H9 (cell line): ENCODE data around the gene ASB4. TPM values are rescaled to one million over a fixed set of nuclear protein-coding genes. Genes with fewer than 3 reads are reported as not detected.

Experiments
- DNase-seq: peaks from one replicate; pipeline ENCODE4 v3.0.0-alpha.2; 2017
- H2AFZ ChIP-seq: one replicate; pipeline ENCODE4 v1.6.1; 2013; ENCODE audit warnings: mild to moderate bottlenecking, low read length, control low read depth, moderate library complexity
- H2AK5ac ChIP-seq: 2 replicates; pipeline ENCODE4 v1.6.1; 2013; ENCODE audit warnings: low read length, control low read depth, mixed read lengths; ENCODE audit not compliant: insufficient read length
- H2BK120ac ChIP-seq: one replicate; pipeline ENCODE4 v1.6.1; 2013; ENCODE audit warnings: low read depth, mild to moderate bottlenecking, low read length, control low read depth, inconsistent platforms; ENCODE audit not compliant: poor library complexity, severe bottlenecking
- H2BK12ac ChIP-seq: 2 replicates; pipeline ENCODE4 v1.6.1; 2013; ENCODE audit warnings: low read length, control low read depth, mixed read lengths, low read depth; ENCODE audit not compliant: insufficient read length
- H2BK15ac ChIP-seq: 2 replicates; pipeline ENCODE4 v1.6.1; 2013; ENCODE audit warnings: low read depth, low read length, control low read depth
- H2BK20ac ChIP-seq: one replicate; pipeline ENCODE4 v1.6.1; 2013; ENCODE audit warnings: low read depth, mild to moderate bottlenecking, low read length, control low read depth, inconsistent platforms; ENCODE audit not compliant: poor library complexity, severe bottlenecking
- H2BK5ac ChIP-seq: 2 replicates; pipeline ENCODE4 v1.6.1; 2013; ENCODE audit warnings: low read length, control low read depth, mixed read lengths; ENCODE audit not compliant: insufficient read length
- H3K14ac ChIP-seq: 2 replicates; pipeline ENCODE4 v1.6.1; 2013; ENCODE audit warnings: low read length, control low read depth; ENCODE audit not compliant: insufficient read depth
- H3K18ac ChIP-seq: 2 replicates; pipeline ENCODE4 v1.6.1; 2013; ENCODE audit warnings: low read depth, mild to moderate bottlenecking, mixed read lengths, low read length, control low read depth; ENCODE audit not compliant: insufficient read length
- H3K23ac ChIP-seq: 2 replicates; pipeline ENCODE4 v1.6.1; 2013; ENCODE audit warnings: low read length, control low read depth, mixed read lengths, low read depth; ENCODE audit not compliant: insufficient read length
- H3K23me2 ChIP-seq: 2 replicates; pipeline ENCODE4 v1.6.1; 2013; ENCODE audit warnings: low read depth, mild to moderate bottlenecking, mixed read lengths, low read length, control low read depth; ENCODE audit not compliant: insufficient read length, poor library complexity, severe bottlenecking
- H3K27ac ChIP-seq: 2 replicates; pipeline ENCODE4 v1.5.1; 2013; ENCODE audit warnings: low read length, control low read depth, mixed read lengths, low read depth; ENCODE audit not compliant: insufficient read length
- H3K27me3 ChIP-seq: 2 replicates; pipeline ENCODE4 v1.6.1; 2013; ENCODE audit warnings: low read length, control low read depth, inconsistent platforms; ENCODE audit not compliant: insufficient read depth
- H3K4ac ChIP-seq: 2 replicates; pipeline ENCODE4 v1.6.1; 2013; ENCODE audit warnings: low read depth, mild to moderate bottlenecking, control low read depth, inconsistent platforms, low read length, moderate library complexity
- H3K4me1 ChIP-seq: 2 replicates; pipeline ENCODE4 v1.6.1; 2013; ENCODE audit warnings: low read length, control low read depth, inconsistent platforms; ENCODE audit not compliant: insufficient read depth
- H3K4me2 ChIP-seq: 2 replicates; pipeline ENCODE4 v1.6.1; 2013; ENCODE audit warnings: low read length, control low read depth, mixed read lengths; ENCODE audit not compliant: insufficient read length, insufficient read depth
- H3K56ac ChIP-seq: 2 replicates; pipeline ENCODE4 v1.6.1; 2013; ENCODE audit warnings: low read depth, mild to moderate bottlenecking, mixed read lengths, low read length, control low read depth; ENCODE audit not compliant: insufficient read length
- H3K79me1 ChIP-seq: 2 replicates; pipeline ENCODE4 v1.6.1; 2013; ENCODE audit warnings: low read depth, mild to moderate bottlenecking, moderate library complexity, low read length, control low read depth, inconsistent platforms; ENCODE audit not compliant: insufficient read depth, poor library complexity, severe bottlenecking
- H3K79me2 ChIP-seq: 2 replicates; pipeline ENCODE4 v1.6.1; 2013; ENCODE audit warnings: low read length, control low read depth, inconsistent platforms; ENCODE audit not compliant: insufficient read depth
- H3K9ac ChIP-seq: 2 replicates; pipeline ENCODE4 v1.6.1; 2013; ENCODE audit warnings: low read length, control low read depth, mixed read lengths; ENCODE audit not compliant: insufficient read length; ENCODE audit errors: extremely low read depth
- H3K9me3 ChIP-seq: one replicate; pipeline ENCODE4 v1.6.1; 2013; ENCODE audit warnings: low read depth, low read length, inconsistent platforms; ENCODE audit not compliant: control insufficient read depth
- H3T11ph ChIP-seq: one replicate; pipeline ENCODE4 v1.6.1; 2013; ENCODE audit warnings: mild to moderate bottlenecking, low read length, control low read depth, inconsistent platforms
- H4K20me1 ChIP-seq: one replicate; pipeline ENCODE4 v1.6.1; 2013; ENCODE audit not compliant: control insufficient read depth, insufficient read length, insufficient read depth
- H4K5ac ChIP-seq: 2 replicates; pipeline ENCODE4 v1.6.1; 2013; ENCODE audit warnings: low read depth, mild to moderate bottlenecking, mixed read lengths, low read length, control low read depth; ENCODE audit not compliant: insufficient read length
- H4K8ac ChIP-seq: replicated peaks from 2 replicates; pipeline ENCODE4 v1.6.1; 2013; ENCODE audit warnings: low read length, control low read depth, mixed read lengths, low read depth; ENCODE audit not compliant: insufficient read length
- H4K91ac ChIP-seq: 2 replicates; pipeline ENCODE4 v1.6.1; 2013; ENCODE audit warnings: low read depth, mild to moderate bottlenecking, moderate library complexity, mixed read lengths, low read length, control low read depth; ENCODE audit not compliant: insufficient read length
- H3K27ac Mint-ChIP-seq, 3 experiments: 2 replicates in 2 of 3; 3 replicates in 1 of 3; pipeline ENCODE4 v1.8.0; 2020 to 2021; ENCODE audit warnings: mixed read lengths in 3 of 3, mild to moderate bottlenecking in 1 of 3, moderate library complexity in 1 of 3
- H3K27me3 Mint-ChIP-seq: 2 replicates; pipeline ENCODE4 v1.8.0; 2021; ENCODE audit warnings: low read depth, mild to moderate bottlenecking, moderate library complexity, mixed read lengths
- H3K36me3 Mint-ChIP-seq, 3 experiments: 2 replicates in 2 of 3; 3 replicates in 1 of 3; pipeline ENCODE4 v1.8.0; 2020 to 2021; ENCODE audit warnings: low read depth in 3 of 3, mixed read lengths in 3 of 3; ENCODE audit not compliant: insufficient read depth in 1 of 3
- H3K4me1 Mint-ChIP-seq, 2 experiments: 2 replicates each; pipeline ENCODE4 v1.8.0; 2020; ENCODE audit warnings: mixed read lengths in 2 of 2
- H3K4me3 Mint-ChIP-seq, 2 experiments: 2 replicates in 1 of 2; 3 replicates in 1 of 2; pipeline ENCODE4 v1.8.0; 2020 to 2021; ENCODE audit warnings: mild to moderate bottlenecking in 2 of 2, mixed read lengths in 2 of 2, moderate library complexity in 1 of 2
- H3K9me3 Mint-ChIP-seq, 2 experiments: 2 replicates in 1 of 2; 3 replicates in 1 of 2; pipeline ENCODE4 v1.8.0; 2020; ENCODE audit warnings: mild to moderate bottlenecking in 2 of 2, mixed read lengths in 2 of 2, moderate library complexity in 1 of 2
- WGBS: extraction: QIAGEN DNeasy Blood & Tissue Kit; methylation state at CpG from one replicate; pipeline ENCODE4 v1.1.7; 2013; ENCODE audit warnings: missing lambda C conversion rate, low lambda C conversion rate, mixed read lengths; ENCODE audit not compliant: insufficient read length; ENCODE audit errors: extremely low coverage; 5-methylcytosine and 5-hydroxymethylcytosine counted together
- total RNA-seq: library from RNA; stranded (reverse); gene quantifications from 2 replicates; pipeline ENCODE4 v1.2.1, GENCODE V29; 2021
- TF ChIP-seq, protein P1 (sequence below): fragments of 200-600 bp; sonication (generic); conservative IDR thresholded peaks from 3 replicates; pipeline ENCODE4 v1.8.0; 2021; ENCODE audit warnings: antibody characterized with exemption, mild to moderate bottlenecking

ASB4 gene
- total RNA-seq, 1 experiment from 2014 or later = not detected

DNA sequence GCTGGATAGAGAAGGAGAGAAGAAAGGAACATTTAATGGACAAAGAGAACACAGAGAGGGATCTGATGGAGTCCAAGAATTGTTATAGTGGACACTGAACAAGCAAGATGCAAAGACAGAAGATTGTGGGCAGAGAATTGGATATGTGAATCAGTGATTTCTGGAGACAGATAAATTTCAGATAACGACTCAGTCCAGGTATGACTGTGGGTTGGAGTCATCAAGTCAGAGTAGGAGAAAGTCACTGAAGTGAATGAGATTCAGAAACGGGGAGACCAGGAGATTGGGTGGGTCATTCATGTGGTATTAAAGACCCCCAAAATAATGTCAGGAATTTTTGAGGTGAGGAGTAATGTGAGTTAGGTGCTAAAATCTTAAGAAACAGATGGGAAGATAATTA, 23.0 kb downstream of the ASB4 start:
- Histone ChIP-seq H2BK12ac (no peak overlapping the region), H4K8ac (no peak overlapping the region), H3K27ac (no peak overlapping the region), H3K23ac (no peak overlapping the region), H3K79me1 (no peaks in the 10 kb centered on the region), H3K4ac (no peak overlapping the region), H2BK15ac (no peak overlapping the region), H4K20me1 (no peaks in the 10 kb centered on the region), H3T11ph (peak overlapping the region; percentile 24), H3K27me3 (no peaks in the 10 kb centered on the region), H2AK5ac (no peak overlapping the region), H4K91ac (no peak overlapping the region), H2AFZ (no peak overlapping the region), H3K14ac (no peak overlapping the region), H3K9ac (no peak overlapping the region), H3K18ac (peak overlapping the region; percentile 5), H2BK5ac (no peak overlapping the region), H2BK120ac (no peak overlapping the region), H3K56ac (no peak overlapping the region), H3K9me3 (no peaks in the 10 kb centered on the region), H3K23me2 (no peaks in the 10 kb centered on the region), H3K79me2 (no peaks in the 10 kb centered on the region), H3K4me2 (no peak overlapping the region), H2BK20ac (no peak overlapping the region), H3K4me1 (0 out of 2 replicates have a peak, but pooled peaks cover 4% of the 10 kb centered on the region), H4K5ac (no peak overlapping the region)
- Mint-ChIP-seq H3K36me3 (no peaks in the 10 kb centered on the region), H3K27me3 (no peaks in the 10 kb centered on the region), H3K4me3 (no peak overlapping the region), H3K27ac (no peak overlapping the region), H3K4me1 (peaks cover 17 to 24% of the 10 kb centered on the region in 2 experiments), H3K9me3 (no peaks in the 10 kb centered on the region)
- TF ChIP-seq, protein P1, sequence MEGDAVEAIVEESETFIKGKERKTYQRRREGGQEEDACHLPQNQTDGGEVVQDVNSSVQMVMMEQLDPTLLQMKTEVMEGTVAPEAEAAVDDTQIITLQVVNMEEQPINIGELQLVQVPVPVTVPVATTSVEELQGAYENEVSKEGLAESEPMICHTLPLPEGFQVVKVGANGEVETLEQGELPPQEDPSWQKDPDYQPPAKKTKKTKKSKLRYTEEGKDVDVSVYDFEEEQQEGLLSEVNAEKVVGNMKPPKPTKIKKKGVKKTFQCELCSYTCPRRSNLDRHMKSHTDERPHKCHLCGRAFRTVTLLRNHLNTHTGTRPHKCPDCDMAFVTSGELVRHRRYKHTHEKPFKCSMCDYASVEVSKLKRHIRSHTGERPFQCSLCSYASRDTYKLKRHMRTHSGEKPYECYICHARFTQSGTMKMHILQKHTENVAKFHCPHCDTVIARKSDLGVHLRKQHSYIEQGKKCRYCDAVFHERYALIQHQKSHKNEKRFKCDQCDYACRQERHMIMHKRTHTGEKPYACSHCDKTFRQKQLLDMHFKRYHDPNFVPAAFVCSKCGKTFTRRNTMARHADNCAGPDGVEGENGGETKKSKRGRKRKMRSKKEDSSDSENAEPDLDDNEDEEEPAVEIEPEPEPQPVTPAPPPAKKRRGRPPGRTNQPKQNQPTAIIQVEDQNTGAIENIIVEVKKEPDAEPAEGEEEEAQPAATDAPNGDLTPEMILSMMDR = no peak
- WGBS = no CpG with 5 or more reads among the region's 2 CpGs
- no peak for DNase-seq
